GM19467 (cell line): ENCODE results near the gene NEDD8.
A peak's percentile ranks its signal among the peaks of the same experiment; 100 is the strongest.
"Not testable (repeated sequence)": the region's sequence is repeated elsewhere in the genome, so short reads cannot be mapped to it uniquely, and the experiment has no call there.

Experiments used
- ATAC-seq: cut with Tn5 transposase; IDR thresholded peaks from one replicate; pipeline ENCODE4 v1.9.1; 2021; ENCODE audit warnings: mild to moderate bottlenecking, moderate library complexity; ENCODE audit not compliant: unreplicated experiment

Gene NEDD8

GRCh38 chr14:24228902-24229301 lies 3.3 kb downstream of the NEDD8 start:
- no peak for ATAC-seq

- ATAC-seq, result no peak
Observed at GRCh38 chr14:24226473-24226872, 5.7 kb downstream of the NEDD8 start.

- no peak for ATAC-seq
Observed at GRCh38 chr14:24224618-24225071, 7.5 kb downstream of the NEDD8 start.

GRCh38 chr14:24222987-24223386 lies 9.2 kb downstream of the NEDD8 start:
- not testable (repeated sequence) for ATAC-seq

GRCh38 chr14:24219521-24219920 lies 12.6 kb downstream of the NEDD8 start:
- no peak for ATAC-seq

- no peak for ATAC-seq
Observed at GRCh38 chr14:24219080-24219479, 13.1 kb downstream of the NEDD8 start.

- not testable (repeated sequence) for ATAC-seq
Observed at GRCh38 chr14:24216876-24217275, 15.3 kb downstream of the NEDD8 start.

- no peak for ATAC-seq
Observed at GRCh38 chr14:24216345-24216699, 15.8 kb downstream of the NEDD8 start.

- peak; percentile 71 for ATAC-seq
Observed at GRCh38 chr14:24215495-24216344, 16.4 kb downstream of the NEDD8 start, which contains the start of gene MDP1. Gene MDP1, minus strand, starts transcription at chr14:24216066. Its CDS starts 111 bp downstream, at chr14:24215955.

GRCh38 chr14:24213866-24214662 lies 18.1 kb downstream of the NEDD8 start:
- ATAC-seq, result no peak

GRCh38 chr14:24212924-24213865 lies 19.0 kb downstream of the NEDD8 start, which contains the start of gene CHMP4A:
Gene CHMP4A, minus strand, starts transcription at chr14:24213488. Its CDS starts 49 bp downstream, at chr14:24213439.
- ATAC-seq, result peak; percentile 76

- no peak for ATAC-seq
Observed at GRCh38 chr14:24211311-24211710, 20.9 kb downstream of the NEDD8 start.

GRCh38 chr14:24207625-24208024 lies 24.5 kb downstream of the NEDD8 start:
- ATAC-seq, result no peak

GRCh38 chr14:24207104-24207551 lies 25.0 kb downstream of the NEDD8 start:
- no peak for ATAC-seq

- no peak for ATAC-seq
Observed at GRCh38 chr14:24206260-24207103, 25.7 kb downstream of the NEDD8 start.

GRCh38 chr14:24204163-24205146 lies 27.7 kb downstream of the NEDD8 start:
- ATAC-seq, result no peak

GRCh38 chr14:24203249-24203886 lies 28.8 kb downstream of the NEDD8 start:
- not testable (repeated sequence) for ATAC-seq

GRCh38 chr14:24202538-24202937 lies 29.6 kb downstream of the NEDD8 start:
- ATAC-seq, result not testable (repeated sequence)
